Lung (tissue), 12 donors: Measurements from ENCODE around the gene GADD45G. TPM values are rescaled to one million over a fixed set of nuclear protein-coding genes. Genes with fewer than 3 reads are reported as not detected.
A peak's percentile ranks its signal among the peaks of the same experiment; 100 is the strongest.

Experiments used
- ATAC-seq: fragments of 200-7000 bp; cut with Tn5 transposase; one replicate; pipeline ENCODE4 v1.9.1; 2020; ENCODE audit warnings: moderate number of reproducible peaks; ENCODE audit not compliant: insufficient read depth, low FRiP score
- DNase-seq, 3 donors: peaks; one replicate each; pipeline ENCODE4 v3.0.0-alpha.2; 2013 to 2017
- H3K27ac ChIP-seq, 2 donors: one replicate each; pipeline ENCODE4 v1.5.1; 2013; ENCODE audit warnings: mild to moderate bottlenecking in 2 of 2, moderate library complexity in 2 of 2, control low read depth in 1 of 2, inconsistent platforms in 1 of 2, low read depth in 1 of 2, low read length in 1 of 2
- H3K27me3 ChIP-seq, 3 donors: one replicate each; pipeline ENCODE4 v1.5.1; 2013; ENCODE audit warnings: low read length in 2 of 3; ENCODE audit not compliant: control insufficient read depth in 3 of 3, insufficient read depth in 3 of 3
- H3K36me3 ChIP-seq, 4 donors: one replicate each; pipeline ENCODE4 v1.5.1; 2013; ENCODE audit warnings: low read length in 4 of 4, mild to moderate bottlenecking in 1 of 4, moderate library complexity in 1 of 4; ENCODE audit not compliant: control insufficient read depth in 4 of 4, insufficient read depth in 4 of 4
- H3K4me1 ChIP-seq, 5 donors: one replicate each; pipeline ENCODE4 v1.5.1; 2013; ENCODE audit warnings: low read length in 5 of 5, mild to moderate bottlenecking in 2 of 5, moderate library complexity in 1 of 5; ENCODE audit not compliant: control insufficient read depth in 5 of 5, insufficient read depth in 5 of 5
- H3K4me3 ChIP-seq: one replicate; pipeline ENCODE4 v1.5.1; 2013; ENCODE audit warnings: mild to moderate bottlenecking, control low read depth, moderate library complexity
- H3K9ac ChIP-seq, 2 donors: one replicate each; pipeline ENCODE4 v1.5.1; 2013; ENCODE audit warnings: low read length in 2 of 2, control low read depth in 1 of 2; ENCODE audit not compliant: insufficient read depth in 1 of 2
- H3K9me3 ChIP-seq, 4 donors: one replicate each; pipeline ENCODE4 v1.5.1; 2013; ENCODE audit warnings: low read length in 3 of 4, mild to moderate bottlenecking in 1 of 4, moderate library complexity in 1 of 4; ENCODE audit not compliant: control insufficient read depth in 4 of 4, insufficient read depth in 3 of 4
- WGBS, 2 donors: extraction: QIAGEN DNeasy Blood & Tissue Kit; methylation state at CpG; one replicate each; pipeline ENCODE4 v1.1.7; 2013; 5-methylcytosine and 5-hydroxymethylcytosine counted together
- polyA plus RNA-seq, 2 donors: library from polyadenylated mRNA; stranded (reverse); fragments of 200-250 nt; gene quantifications; one replicate each; pipeline ENCODE4 v1.2.1, GENCODE V29; 2013
- total RNA-seq, 2 donors: library from RNA; depleted of rRNA in 1 of 2; stranded (reverse); fragments of >200 nt in 1 of 2; gene quantifications; one replicate each; pipeline ENCODE4 v1.2.1, GENCODE V29; 2014 to 2021
- TF ChIP-seq, protein P1 (sequence below): IDR thresholded peaks from 2 replicates; pipeline ENCODE4 v1.5.1; 2012; ENCODE audit warnings: mild to moderate bottlenecking; ENCODE audit errors: control extremely low read depth, extremely low read depth
- donor health status: control.
- donor health status: control.
- donor health status: Bipolar disorder and iron deficiency.
- donor health status: healthy.
- donor health status: DM: yes; HTN: yes; CAD: no.

Gene GADD45G
- total and polyA plus RNA-seq, 4 donors, result 9.9 to 70.3 (median 33.5) TPM

DNA sequence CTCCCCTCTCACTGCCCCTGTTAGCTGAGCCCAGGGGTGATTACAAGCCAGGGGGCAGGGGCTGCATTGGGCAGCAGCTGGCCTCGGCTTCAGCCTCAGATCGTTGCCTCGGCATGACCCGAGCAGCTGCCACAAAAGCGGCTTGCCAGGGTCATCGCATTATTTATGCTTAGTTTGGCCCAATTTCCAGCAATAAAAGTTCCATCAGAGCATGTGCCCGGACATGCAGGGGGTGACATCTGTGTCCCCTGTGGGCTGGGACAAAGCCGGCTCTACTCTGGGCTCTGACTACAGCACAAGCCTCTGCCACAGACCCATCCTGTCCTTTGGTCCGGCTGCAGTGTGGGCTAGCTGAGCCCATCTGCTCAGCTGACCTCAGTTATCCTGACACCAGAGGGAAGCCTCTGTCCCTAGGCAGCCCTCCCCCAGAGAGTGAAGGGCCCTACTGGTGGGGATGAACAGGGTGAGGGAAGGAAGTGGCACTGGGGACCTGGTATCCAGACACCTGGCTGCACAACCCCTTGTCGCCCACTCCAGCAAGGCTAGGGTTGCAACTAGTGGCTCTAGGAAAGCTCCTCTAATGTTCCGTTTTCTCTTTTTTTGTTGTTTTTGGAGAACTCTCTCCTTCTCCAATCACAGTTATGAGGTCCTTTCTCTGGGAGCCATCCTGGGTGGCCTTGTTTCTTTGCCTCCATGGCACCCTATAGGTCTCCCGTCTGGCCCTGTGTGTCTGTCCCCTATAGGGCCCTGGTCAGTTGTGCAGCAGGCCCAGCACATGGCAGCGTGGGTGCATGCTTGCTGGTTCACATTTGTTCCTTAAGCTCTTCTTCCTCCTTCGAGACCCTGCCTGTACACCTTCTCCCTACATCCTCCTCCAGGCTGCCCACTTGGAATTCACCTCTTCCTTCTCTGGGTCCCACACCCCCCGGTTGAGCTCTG, 13.3 kb upstream of the GADD45G start:
- Histone ChIP-seq H3K9me3 (no peaks in the 10 kb centered on the region), H3K27ac (no peak overlapping the region), H3K9ac (no peak overlapping the region), H3K4me1 (peaks cover 0 to 15% (median 0%) of the 10 kb centered on the region in 5 donors), H3K4me3 (no peak overlapping the region), H3K27me3 (no peaks in the 10 kb centered on the region), H3K36me3 (no peaks in the 10 kb centered on the region)
- TF ChIP-seq, protein P1, sequence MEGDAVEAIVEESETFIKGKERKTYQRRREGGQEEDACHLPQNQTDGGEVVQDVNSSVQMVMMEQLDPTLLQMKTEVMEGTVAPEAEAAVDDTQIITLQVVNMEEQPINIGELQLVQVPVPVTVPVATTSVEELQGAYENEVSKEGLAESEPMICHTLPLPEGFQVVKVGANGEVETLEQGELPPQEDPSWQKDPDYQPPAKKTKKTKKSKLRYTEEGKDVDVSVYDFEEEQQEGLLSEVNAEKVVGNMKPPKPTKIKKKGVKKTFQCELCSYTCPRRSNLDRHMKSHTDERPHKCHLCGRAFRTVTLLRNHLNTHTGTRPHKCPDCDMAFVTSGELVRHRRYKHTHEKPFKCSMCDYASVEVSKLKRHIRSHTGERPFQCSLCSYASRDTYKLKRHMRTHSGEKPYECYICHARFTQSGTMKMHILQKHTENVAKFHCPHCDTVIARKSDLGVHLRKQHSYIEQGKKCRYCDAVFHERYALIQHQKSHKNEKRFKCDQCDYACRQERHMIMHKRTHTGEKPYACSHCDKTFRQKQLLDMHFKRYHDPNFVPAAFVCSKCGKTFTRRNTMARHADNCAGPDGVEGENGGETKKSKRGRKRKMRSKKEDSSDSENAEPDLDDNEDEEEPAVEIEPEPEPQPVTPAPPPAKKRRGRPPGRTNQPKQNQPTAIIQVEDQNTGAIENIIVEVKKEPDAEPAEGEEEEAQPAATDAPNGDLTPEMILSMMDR, result no peak
- DNase-seq (peak; percentile 31 to 56 (median 48)), ATAC-seq (no peak)
- WGBS, 2 donors, result 80 to 92% methylated on average over 15 of the region's 15 CpGs

- Histone ChIP-seq H3K4me3 (no peak overlapping the region), H3K36me3 (no peaks in the 10 kb centered on the region), H3K4me1 (peaks cover 0 to 15% (median 0%) of the 10 kb centered on the region in 5 donors), H3K9ac (no peak overlapping the region), H3K27me3 (no peaks in the 10 kb centered on the region), H3K27ac (no peak overlapping the region), H3K9me3 (no peaks in the 10 kb centered on the region)
- no peak for DNase-seq
- TF ChIP-seq, protein P1, result no peak
- 94 to 95% methylated on average over 12 of the region's 12 CpGs for WGBS, 2 donors
- ATAC-seq, result no peak
Measured at GRCh38 chr9:89592213-89592815, 12.5 kb upstream of the GADD45G start.

GRCh38 chr9:89592963-89593726, 11.7 kb upstream of the GADD45G start:
- TF ChIP-seq, protein P1, result no peak
- no peaks in the 10 kb centered on the region for H3K27me3 ChIP-seq
- WGBS, 2 donors, result 72 to 79% methylated on average over 13 of the region's 13 CpGs
- no peak for ATAC-seq
- no peak overlapping the region for H3K9ac ChIP-seq
- no peak overlapping the region for H3K4me3 ChIP-seq
- H3K4me1 ChIP-seq, result peaks cover 0 to 15% (median 0%) of the 10 kb centered on the region in 5 donors
- DNase-seq, result peak; percentile 61 to 78 (median 72)
- H3K27ac ChIP-seq, result no peak overlapping the region
- H3K36me3 ChIP-seq, result no peaks in the 10 kb centered on the region
- no peaks in the 10 kb centered on the region for H3K9me3 ChIP-seq
